Measurements from ENCODE around the gene TBX1. TPM values are rescaled to one million over a fixed set of nuclear protein-coding genes. Genes with fewer than 3 reads are reported as not detected.

Gene TBX1
- total and polyA plus RNA-seq, 2 of the 8 experiments (the other 6 are each of a cell fraction or from before 2014, with no cell fraction given): 0.28 TPM; not detected in 1

DNA sequence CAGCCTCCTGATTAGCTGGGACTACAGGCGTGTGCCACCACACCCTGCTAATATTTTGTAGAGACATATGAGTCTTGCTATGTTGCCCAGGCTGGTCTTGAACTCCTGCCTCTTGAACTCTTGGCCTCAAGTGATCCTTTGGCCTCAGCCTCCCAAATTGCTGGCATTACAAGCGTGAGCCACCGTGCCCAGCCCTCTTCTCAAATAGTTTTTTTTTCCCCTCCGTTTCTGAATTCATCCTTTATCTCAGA, 11.8 kb downstream of the TBX1 start:
- ChIA-PET POLR2A (ENCODE audit: partially characterized antibody) (no interaction called here), CTCF (ENCODE audit: partially characterized antibody) (interaction anchor here (1.0 to 2.7 kb wide), 9 partner anchors 10 to 175 kb away, joined by 3 to 10 read pairs (median 6); no protein-coding TSS in a partner anchor)
- Histone ChIP-seq H3K27me3 (replicated peaks in 1 of 4; ENCODE audit: control insufficient read depth in 3 of 4, extremely low read depth in 1 of 4, insufficient read depth in 3 of 4, low read length in 3 of 4) (peaks cover 24 to 39% (median 38%) of the 10 kb centered on the region in 4 experiments), H3K56ac (replicated peaks; ENCODE audit: insufficient read length, low read depth, low read length) (no peak overlapping the region), H4K5ac (ENCODE audit: insufficient read length, low read depth, low read length) (no peak overlapping the region), H2AK5ac (ENCODE audit: low read depth, low read length) (no peak overlapping the region), H3K23me2 (ENCODE audit: low read depth, low read length) (no peaks in the 10 kb centered on the region), H3K79me1 (ENCODE audit: low read depth, low read length) (no peaks in the 10 kb centered on the region), H3K4ac (replicated peaks; ENCODE audit: insufficient read length, low read depth, low read length) (no peak overlapping the region), H3K4me2 (ENCODE audit: insufficient read depth in 1 of 2, low read depth in 2 of 2, low read length in 2 of 2) (no peak overlapping the region), H2BK12ac (ENCODE audit: low read depth, low read length) (no peak overlapping the region), H3K36me3 (ENCODE audit: control insufficient read depth in 2 of 4, insufficient read depth in 4 of 4, low read length in 3 of 4) (no peaks in the 10 kb centered on the region), H2BK15ac (ENCODE audit: low read length) (no peak overlapping the region), H3K4me3 (ENCODE audit: extremely low read depth in 1 of 4, insufficient read depth in 2 of 4, low read depth in 3 of 4, low read length in 4 of 4) (no peak overlapping the region), H3K9ac (replicated peaks in 1 of 4; ENCODE audit: extremely low read depth in 1 of 4, low read depth in 3 of 4, low read length in 3 of 4) (no peak overlapping the region), H3K9me3 (ENCODE audit: insufficient read depth in 2 of 2, low read depth in 1 of 2, low read length in 1 of 2) (no peaks in the 10 kb centered on the region), H3K27ac (ENCODE audit: low read depth, low read length) (no peak overlapping the region), H4K20me1 (replicated peaks in 1 of 2; ENCODE audit: control insufficient read depth in 1 of 2, insufficient read depth in 2 of 2, low read length in 2 of 2) (peaks cover 1 to 4% of the 10 kb centered on the region in 2 experiments), H2BK120ac (replicated peaks; ENCODE audit: low read depth, low read length) (no peak overlapping the region), H3K18ac (ENCODE audit: extremely low read depth, low read length) (no peak overlapping the region), H4K91ac (replicated peaks; ENCODE audit: insufficient read length, low read length) (no peak overlapping the region), H3K4me1 (replicated peaks in 1 of 4; ENCODE audit: control insufficient read depth in 3 of 4, insufficient read depth in 4 of 4, low read length in 3 of 4) (peaks cover 0 to 8% (median 6%) of the 10 kb centered on the region in 4 experiments; a peak in 5 of 7 replicates), H3K79me2 (ENCODE audit: control insufficient read depth in 1 of 2, insufficient read depth in 2 of 2, low read length in 2 of 2) (no peaks in the 10 kb centered on the region), H3K14ac (ENCODE audit: insufficient read length) (no peak overlapping the region), H2AFZ (ENCODE audit: low read length) (no peak overlapping the region), H2BK20ac (ENCODE audit: low read length) (no peak overlapping the region), H2BK5ac (ENCODE audit: low read depth, low read length) (no peak overlapping the region), H3K23ac (ENCODE audit: insufficient read length) (no peak overlapping the region), H4K8ac (ENCODE audit: extremely low read depth, insufficient read depth, low read length) (no peak overlapping the region)
- WGBS, 2 experiments (ENCODE audit: extremely low coverage in 1 of 2, insufficient coverage in 1 of 2, insufficient read length in 1 of 2, insufficient replicate concordance in 2 of 2, low coverage in 1 of 2, low lambda C conversion rate in 2 of 2, missing lambda C conversion rate in 1 of 2): 91% methylated on average over 4 of the region's 4 CpGs; no CpG with 5 or more reads in 1 of the 2 experiments
- no peak for FAIRE-seq
- TF ChIP-seq KDM5A (IDR thresholded peaks at IDR 0.05; ENCODE audit: low read length) (no peak), EP300 (IDR thresholded peaks at IDR 0.05; ENCODE audit: borderline replicate concordance in 1 of 2, low read depth in 2 of 2, low read length in 2 of 2) (no peak), HDAC6 (IDR thresholded peaks at IDR 0.05; ENCODE audit: low read depth, low read length) (no peak), TAF7 (optimal IDR thresholded peaks at IDR 0.05; ENCODE audit: borderline replicate concordance, low read depth, low read length) (no peak), TEAD4 (IDR thresholded peaks at IDR 0.05; ENCODE audit: low read depth, low read length) (no peak), EGR1 (IDR thresholded peaks at IDR 0.05; ENCODE audit: borderline replicate concordance, low read depth, low read length) (no peak), CEBPB (IDR thresholded peaks at IDR 0.05; ENCODE audit: low read depth, low read length) (no peak), SP2 (IDR thresholded peaks at IDR 0.05; ENCODE audit: low read length) (no peak)
- no peak for DNase-seq (ENCODE audit: low read depth in 1 of 2, low spot score in 2 of 2)
